ENCODE results near the gene FGG.

Gene FGG

GRCh38 chr4:154585369-154586018 is 27.0 kb downstream of the FGG start:
- DNase-seq: no peak

GRCh38 chr4:154584259-154584658 is 28.2 kb downstream of the FGG start:
- no peak for DNase-seq

DNA sequence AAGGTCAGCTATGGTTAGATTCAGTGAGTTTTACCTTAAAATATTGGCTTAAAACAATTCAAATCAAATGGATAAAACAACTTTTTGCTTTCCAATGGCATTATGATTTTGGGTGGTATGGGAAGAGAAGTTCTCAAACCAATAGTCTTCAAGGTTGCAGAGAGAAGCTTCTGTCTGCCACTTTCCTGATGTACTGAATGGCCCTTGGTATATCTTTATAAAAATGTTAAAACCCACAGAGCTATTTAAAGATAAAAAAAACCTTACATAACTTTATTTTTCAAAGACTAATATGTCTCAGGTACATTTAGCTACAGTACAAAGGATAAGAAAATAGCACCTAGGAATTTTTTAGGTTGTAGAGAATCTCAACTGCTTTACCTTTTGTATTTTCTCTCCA is 28.8 kb downstream of the FGG start:
- no peak for DNase-seq

- no peak for DNase-seq
Measured at GRCh38 chr4:154583230-154583629, 29.2 kb downstream of the FGG start.

DNA sequence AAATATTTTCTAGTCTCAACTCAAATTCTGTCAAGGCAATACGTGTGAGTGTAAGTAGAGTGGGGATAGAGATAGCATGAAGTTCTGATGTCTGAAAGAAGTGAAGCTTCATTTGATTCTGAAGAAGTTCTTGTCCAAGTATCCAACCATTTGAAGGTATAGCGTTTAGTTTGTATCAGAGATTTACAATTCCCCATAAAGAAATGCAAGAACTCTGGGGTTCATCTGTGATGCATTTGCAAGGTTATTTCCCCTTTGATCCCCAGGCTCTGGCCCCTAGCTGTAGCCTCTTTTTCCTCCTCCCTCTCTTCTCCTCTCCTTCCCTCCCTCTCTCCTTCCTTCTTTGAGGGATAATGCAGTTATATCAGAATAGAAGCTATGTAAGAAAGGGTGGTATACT is 29.7 kb downstream of the FGG start:
- DNase-seq: no peak

- no peak for DNase-seq
Measured at GRCh38 chr4:154579927-154580326, 32.5 kb downstream of the FGG start.

DNA sequence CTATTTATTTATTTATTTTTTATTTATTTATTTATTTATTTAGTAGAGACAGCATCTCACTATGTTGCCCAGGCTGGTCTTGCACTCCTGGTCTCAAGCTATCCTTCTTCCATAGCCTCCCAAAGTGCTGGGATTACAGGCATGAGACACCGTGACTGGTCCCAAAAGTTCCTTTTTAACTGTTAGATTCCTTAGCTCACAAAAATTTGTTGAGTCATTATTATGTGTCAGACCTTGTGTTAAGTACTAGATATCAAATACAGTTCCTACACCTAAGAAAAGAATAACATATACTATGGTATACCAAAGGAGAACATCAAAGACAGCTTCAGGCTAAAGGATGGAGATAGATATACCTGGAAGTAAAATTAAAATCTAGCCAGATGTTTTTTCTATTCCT is 33.5 kb downstream of the FGG start:
- DNase-seq: no peak

DNA sequence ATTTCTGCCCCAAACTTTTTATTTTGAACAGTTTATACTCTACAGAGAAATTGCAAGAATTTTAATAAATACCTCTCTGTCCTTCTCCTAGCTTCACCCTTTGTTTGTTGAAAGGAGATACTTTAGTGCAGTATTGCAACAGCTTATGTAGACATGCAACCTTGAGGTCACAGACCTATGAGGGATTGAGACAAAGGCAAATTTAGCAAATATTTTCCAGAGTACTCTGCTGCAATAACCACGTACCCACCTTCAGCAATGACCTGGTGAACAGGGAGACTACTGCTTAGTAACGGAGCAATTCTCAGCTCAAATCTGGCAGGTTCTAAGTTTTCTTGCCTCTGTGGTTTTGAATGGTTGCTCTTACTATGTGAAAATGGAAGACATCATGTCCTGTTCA is 35.1 kb downstream of the FGG start:
- DNase-seq: no peak

- no peak for DNase-seq
Measured at GRCh38 chr4:154574311-154574710, 38.1 kb downstream of the FGG start.

DNA sequence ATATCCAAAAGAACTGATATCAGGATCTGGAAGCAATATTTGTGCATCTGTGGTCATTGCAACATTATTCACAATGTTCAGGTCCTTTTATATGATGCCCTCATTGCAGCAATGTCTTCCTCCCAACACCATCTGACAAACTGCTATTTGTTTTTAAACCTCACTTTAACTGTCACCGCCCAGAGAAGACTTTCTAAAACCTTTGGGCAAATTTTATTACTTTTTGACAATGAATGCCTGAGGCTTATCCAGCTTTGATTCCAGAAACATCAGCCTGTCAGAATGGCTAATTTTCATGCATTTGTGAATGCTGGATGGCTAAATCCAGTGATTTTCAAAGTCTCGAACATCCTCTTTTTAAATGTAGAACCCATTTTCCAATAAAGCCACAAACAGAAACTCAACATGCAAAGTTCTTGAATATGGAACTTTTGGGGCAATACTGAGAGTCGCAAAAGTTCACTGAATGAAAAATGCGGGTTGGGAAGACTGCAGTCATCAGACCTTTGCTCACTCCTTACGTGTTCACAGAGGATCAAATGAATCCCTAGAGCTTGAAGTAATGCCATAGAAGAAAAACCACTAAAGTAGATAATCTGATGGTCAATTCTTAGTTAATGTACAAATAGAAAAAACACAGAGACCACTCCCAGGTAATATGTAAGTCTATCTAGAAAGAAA is 39.1 kb downstream of the FGG start:
- DNase-seq: no peak

- DNase-seq: no peak
Measured at GRCh38 chr4:154569584-154569983, 42.9 kb downstream of the FGG start.

GRCh38 chr4:154569028-154569427 is 43.4 kb downstream of the FGG start:
- DNase-seq: no peak

DNA sequence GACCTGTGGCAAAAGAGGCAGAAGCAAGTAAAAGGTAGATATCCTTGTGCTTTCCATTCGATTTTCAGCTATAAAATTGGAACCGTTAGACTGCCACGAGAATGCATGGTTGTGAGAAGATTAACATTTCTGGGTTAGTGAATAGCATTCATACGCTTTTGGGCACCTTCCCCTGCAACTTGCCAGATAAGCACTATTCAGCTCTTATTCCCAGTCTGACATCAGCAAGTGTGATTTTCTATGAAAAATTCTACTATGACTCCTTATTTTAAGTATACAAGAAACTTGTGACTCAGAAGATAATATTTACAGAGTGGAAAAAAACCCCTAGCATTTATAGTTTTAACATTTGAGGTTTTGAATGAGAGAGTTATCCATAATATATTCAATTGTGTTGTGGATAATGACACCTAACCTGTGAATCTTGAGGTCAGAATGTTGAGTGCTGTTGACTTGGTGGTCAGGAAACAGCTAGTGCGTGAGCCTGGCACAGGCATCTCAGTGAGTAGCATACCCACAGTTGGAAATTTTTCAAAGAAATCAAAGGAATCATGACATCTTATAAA is 45.7 kb downstream of the FGG start:
- no peak for DNase-seq

DNA sequence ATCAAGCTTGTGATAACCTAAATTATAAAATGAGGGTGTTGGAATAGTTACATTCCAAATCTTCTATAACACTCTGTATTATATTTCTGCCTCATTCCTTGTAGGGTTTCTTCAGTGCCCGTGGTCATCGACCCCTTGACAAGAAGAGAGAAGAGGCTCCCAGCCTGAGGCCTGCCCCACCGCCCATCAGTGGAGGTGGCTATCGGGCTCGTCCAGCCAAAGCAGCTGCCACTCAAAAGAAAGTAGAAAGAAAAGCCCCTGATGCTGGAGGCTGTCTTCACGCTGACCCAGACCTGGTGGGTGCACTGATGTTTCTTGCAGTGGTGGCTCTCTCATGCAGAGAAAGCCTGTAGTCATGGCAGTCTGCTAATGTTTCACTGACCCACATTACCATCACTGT is 46.8 kb downstream of the FGG start:
- no peak for DNase-seq

DNA sequence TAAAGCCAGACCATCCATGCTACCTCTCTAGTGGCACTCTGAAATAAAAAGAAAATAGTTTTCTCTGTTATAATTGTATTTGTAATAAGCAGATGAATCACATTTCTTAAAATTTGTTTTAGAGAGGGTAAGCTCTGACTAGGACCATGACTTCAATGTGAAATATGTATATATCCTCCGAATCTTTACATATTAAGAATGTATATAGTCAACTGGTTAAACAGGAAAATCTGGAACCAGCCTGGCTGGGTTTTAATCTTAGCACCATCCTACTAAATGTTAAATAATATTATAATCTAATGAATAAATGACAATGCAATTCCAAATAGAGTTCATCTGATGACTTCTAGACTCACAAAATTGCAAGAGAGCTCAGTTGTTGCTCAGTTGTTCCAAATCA is 48.1 kb downstream of the FGG start:
- DNase-seq: no peak

DNA sequence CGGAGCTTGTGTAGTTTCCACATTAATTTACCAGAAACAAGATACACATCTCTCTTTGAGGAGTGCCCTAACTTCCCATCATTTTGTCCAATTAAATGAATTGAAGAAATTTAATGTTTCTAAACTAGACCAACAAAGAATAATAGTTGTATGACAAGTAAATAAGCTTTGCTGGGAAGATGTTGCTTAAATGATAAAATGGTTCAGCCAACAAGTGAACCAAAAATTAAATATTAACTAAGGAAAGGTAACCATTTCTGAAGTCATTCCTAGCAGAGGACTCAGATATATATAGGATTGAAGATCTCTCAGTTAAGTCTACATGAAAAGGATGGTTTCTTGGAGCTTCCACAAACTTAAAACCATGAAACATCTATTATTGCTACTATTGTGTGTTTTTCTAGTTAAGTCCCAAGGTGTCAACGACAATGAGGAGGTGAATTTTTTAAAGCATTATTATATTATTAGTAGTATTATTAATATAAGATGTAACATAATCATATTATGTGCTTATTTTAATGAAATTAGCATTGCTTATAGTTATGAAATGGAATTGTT is 49.7 kb downstream of the FGG start, which contains the start of gene FGB:
TSS of gene FGB (plus strand) at position 315 of the 558 bp plus-strand sequence. CDS start at position 323, 8 bp downstream.
- no peak for DNase-seq

GRCh38 chr4:154560824-154561231 is 51.6 kb downstream of the FGG start:
- no peak for DNase-seq

GRCh38 chr4:154560419-154560801 is 52.0 kb downstream of the FGG start:
- no peak for DNase-seq

DNA sequence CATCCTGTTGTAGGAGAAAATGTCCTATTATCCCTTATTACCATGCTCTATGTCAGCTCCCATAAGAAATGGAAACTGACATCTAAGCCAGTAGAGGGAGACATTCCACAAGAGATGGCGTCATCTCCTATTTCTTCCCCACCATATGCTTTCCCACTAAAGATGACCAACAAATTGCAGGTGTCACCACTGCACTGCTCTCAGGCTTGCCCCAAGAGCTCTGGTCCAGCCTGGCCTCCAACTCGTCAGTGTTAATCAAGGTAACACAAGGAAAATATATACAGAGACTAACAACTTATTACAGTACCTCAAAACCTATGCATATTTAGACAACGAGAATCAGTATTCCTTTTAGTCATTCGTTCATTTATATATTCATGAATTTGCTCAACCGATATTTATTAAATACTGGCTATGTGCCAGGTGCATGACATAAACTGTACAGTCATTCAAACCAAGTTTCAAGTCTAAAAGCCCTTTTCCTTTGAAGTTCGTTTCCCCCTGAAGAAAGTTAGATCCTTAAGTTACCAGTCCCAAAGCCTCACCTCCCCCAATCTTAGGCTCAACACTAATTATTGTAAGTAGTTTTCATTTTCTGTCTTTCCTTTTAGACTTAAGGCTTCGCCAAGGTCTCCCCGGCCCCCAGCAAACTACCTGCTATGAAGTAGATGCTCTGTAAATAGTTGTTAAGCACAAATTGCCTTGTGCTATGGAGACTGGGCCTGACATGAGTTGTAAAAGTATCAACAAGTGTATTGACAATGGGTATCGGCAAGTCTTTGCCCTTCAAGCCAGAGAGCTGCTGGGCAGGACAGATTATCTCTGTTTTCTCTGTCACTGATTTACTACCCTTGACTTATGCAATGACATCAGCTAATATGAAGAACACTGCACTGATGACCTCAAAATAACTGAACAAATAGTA is 52.7 kb downstream of the FGG start:
- peak; percentile 33 for DNase-seq

- DNase-seq: no peak
Measured at GRCh38 chr4:154559141-154559493, 53.3 kb downstream of the FGG start.
